GM18502 (cell line): ENCODE data around the gene SH3TC1.

ENCODE experiments used
- ATAC-seq: cut with Tn5 transposase; IDR thresholded peaks from one replicate; pipeline ENCODE4 v1.9.1; 2021; ENCODE audit warnings: mild to moderate bottlenecking; ENCODE audit not compliant: unreplicated experiment, poor library complexity

The SH3TC1 gene

GRCh38 chr4:8239226-8239625 is 40.1 kb downstream of the SH3TC1 start:
- ATAC-seq, result no peak

DNA sequence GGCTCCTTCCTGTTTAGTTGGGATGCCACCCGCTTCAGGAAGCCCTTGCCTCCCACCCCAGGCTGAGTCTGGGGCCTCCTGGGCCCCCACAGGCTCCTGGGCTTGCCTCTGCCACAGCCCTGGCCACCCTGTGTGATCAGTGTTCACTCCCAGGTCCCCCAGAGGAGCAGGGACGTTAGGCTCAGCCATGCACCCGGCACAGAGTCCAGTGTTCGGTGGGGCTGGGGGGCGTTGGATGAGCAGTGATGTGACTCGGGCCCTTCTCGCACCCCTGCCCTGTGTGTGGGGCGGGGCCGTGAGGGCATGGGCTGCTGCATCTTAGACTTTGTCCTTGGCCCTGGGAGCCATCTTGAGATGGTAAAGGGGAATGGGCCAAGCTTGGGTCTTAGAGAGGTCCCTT is 40.6 kb downstream of the SH3TC1 start:
- no peak for ATAC-seq

DNA sequence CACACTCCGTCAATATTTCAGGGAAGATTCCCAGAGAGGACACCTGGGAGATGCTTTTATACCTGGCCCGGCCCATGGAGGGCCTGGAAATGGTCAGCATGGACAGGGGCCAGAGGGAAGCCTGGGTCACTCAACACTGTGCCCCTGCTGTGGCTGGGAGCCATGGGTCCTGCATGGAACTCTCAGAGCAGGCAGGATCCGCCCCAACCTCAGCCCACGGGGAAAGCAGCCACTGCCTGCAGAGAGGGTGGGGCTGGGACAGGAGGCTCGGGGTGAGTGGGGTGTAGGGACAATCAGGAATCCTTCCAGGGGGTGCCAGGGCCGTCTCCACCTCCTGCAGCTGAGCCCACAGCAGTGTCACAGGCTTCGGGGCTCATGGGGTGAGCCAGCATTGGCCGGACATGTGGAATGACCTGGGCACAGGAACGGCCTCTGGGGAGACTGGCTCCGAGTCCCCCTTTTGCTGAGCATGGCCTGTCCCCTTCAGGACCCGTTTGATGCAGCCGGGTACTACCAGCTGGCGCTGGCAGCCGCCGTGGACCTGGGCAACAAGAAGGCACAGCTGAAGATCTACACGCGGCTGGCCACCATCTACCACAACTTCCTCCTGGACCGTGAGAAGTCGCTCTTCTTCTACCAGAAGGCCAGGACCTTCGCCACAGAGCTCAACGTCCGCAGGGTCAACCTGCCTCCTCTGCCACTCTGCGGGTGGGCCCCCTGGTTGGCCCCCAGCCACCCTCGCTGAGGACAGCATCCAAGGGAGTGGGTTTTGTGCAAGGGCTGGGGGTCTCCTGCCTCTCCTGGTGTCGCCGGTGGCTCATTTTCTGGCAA is 41.3 kb downstream of the SH3TC1 start:
- no peak for ATAC-seq

- no peak for ATAC-seq
Observed at GRCh38 chr4:8241211-8241779, 42.2 kb downstream of the SH3TC1 start.

GRCh38 chr4:8241895-8242696 is 43.0 kb downstream of the SH3TC1 start:
- peak; percentile 76 for ATAC-seq

DNA sequence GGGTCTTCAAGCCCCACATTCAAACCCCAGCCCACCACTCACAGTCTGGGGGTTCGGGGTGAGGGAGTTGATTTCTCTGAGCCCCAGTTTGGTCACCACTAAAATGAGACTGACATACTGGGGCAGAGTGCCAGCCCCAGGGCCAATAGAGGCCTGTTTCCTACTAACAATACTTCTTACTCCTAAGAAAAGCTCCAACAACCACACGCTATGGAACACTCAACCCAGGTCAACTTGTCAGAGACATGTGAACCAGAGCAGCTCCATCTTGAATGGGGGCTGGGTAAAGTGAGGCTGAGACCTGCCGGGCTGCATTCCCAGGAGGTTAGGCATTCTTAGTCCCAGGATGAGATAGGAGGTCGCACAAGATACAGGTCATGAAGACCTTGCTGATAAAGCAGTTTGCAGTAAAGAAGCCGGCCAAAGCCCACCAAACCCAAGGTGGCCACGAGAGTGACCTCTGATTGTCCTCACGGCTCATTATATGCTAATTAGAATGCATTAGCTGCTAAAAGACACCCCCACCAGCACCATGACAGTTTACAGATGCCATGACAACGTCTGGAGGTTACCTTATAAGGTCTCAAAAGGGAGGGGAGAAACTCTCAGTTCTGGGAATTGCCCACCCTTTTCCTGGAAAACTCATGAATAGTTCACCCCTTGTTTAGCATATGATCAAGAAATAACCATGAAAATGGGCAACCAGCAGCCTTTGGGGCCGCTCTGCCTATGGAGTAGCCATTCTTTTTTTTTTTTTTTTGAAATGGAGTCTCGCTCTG is 43.9 kb downstream of the SH3TC1 start:
- no peak for ATAC-seq

DNA sequence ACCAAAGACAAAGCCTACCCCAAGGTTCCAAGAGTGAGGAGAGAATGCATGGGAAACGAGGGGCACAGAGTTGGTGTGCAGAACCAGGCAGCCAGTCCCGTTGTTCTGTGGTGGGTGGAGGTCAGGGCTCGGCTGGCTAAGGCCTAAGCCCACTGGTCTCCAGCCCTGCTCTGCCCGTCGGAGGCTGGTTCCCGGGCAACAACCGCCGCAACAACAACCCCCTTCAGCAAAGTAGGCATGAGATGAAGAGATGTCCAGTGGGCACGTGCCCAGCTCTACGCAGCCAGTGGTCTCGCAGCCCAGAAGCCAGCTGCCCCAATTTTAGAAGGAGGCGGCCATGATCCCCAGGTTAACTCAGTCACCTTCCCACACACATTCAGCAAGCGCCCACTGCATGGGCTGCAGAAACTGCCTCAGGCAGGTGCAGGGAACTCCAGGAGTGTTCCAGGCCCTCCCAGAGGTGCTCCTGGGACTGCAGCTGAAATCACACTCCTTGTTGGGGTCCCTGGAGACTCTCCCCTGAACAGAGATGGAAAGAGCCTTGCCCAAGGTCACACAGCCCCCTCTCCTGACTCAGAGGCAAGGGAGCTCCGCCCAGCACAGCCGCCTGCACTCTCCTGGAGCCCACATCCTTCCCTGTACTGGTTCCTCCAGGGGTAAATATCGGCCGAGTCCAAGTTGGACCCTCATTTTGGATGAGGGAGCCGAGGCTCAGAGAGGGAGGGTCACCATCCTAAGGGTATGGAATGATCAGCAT is 45.1 kb downstream of the SH3TC1 start:
- ATAC-seq, result no peak

DNA sequence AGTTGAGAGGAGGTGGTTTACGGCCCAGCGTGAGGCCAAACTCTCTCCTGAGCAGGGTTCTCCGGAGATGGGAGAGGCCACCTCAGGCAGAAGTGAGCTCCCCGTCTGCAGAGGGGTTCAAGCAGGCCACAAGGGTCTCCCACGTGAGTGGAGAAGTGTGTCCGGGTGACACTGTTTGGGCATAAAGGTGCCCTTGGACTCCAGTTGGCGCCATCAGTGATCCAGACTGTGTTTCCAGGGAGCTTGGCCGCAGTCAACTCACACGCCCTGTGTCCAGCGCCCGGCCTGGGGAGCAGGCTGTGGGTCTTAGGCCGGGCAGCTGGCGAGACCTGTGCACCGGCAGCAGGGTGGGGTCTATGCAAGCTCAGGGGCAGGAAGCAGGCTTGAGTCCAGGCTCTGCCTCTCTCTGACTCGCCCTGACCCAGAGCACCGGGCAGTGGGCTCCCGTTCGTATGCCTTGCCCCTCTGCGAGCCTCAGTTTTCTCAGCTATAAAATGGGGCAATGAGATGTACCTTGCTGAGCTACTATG is 45.9 kb downstream of the SH3TC1 start:
- no peak for ATAC-seq

DNA sequence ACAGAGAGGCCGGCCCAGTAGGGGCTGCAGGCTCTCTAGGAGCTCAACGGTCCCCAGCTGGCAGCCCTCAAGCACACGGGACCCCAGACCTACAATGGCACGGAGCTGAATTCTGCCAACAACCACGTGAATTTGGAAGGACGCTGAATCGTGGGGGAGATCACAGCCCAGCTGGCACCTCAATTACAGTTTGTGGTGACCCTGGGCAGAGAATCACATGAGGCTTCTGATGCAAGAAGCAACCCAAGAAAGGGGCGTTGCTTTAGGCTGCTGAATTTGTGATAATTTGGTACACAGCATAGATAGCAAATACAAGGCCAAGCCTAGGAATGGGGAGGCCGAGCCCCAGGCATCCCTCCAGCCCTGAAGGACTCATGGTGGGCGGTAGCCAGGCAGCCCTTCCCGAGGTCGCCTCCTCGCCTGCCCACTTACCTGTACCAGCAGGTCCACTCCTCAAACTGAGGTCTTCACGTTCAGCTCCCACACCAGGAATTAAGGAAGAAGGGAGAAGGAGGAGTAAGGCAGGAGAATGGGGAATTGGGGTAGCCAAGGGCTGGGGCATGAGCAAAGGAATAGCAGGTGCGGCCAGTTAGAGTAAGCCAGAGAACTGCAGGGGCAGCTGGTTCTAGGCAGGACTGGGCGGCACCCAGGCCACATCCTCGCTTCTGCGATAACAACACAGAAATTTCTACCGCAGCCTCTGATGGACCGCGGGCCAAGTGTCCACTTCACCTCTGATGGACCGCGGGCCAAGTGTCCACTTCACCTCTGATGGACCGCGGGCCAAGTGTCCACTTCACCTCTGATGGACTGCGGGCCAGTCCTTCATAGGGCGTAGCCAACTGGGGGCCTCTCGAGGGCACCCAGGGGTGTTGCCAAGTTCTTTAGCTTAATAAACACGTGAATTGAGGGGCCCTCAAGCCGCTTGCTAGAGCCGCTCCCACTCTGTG is 47.1 kb downstream of the SH3TC1 start:
- no peak for ATAC-seq

- ATAC-seq, result no peak
Observed at GRCh38 chr4:8247047-8247930, 48.2 kb downstream of the SH3TC1 start.

DNA sequence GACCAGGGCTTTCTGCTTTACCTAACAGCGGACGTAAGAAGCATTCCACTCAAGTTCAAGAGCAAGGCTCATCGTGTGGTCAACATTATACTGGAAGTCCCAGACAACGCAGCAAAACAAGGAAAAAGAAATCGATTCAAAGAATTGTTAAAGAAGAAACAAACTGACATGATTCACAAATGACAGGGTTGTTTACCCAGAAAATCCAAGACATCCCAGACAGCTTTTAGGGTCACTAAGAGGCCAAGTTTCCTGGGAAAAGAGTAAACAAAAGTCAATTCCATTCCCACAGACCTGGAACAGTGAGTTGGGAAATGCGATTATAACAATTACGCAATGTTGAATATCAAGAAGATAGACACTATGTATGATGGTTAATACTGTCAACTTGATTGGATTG is 49.0 kb downstream of the SH3TC1 start:
- no peak for ATAC-seq

DNA sequence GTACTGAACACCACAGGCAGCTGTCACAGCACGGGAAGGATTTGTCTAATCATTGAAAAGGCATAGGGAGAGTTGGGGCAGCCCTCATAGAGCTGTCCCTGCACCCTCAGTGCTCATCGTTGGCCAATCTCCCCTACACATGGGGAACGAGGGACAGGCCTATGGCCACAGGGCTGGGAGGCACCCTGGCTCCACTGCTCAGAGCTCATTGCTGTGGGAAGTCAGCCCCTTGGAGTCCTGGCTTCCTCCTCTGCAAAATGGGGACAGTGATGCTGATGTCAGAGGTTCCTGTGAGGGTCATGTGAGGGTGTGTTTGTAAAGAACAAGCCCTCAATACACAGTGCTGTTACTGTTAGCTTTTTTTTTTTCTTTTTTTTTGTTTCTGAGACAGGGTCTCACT is 51.1 kb downstream of the SH3TC1 start:
- no peak for ATAC-seq

DNA sequence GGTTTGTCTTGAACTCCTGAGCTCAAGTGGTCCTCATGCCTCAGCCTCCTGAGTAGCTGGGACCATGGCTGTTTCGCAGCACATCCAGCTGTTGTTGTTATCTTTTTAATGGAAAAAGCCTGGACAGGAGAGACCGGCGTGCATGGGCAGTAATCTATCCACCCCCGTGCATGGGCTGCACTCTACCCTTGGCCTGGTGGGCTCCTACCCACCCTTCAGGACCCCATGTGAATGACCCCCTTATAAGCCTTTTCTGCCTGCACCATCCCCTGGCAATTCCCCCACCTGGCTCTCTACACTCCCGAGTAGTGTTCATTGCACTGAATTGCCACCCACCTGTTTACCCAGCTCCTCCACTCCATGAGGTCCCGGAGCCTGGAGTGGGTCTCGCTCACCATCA is 51.5 kb downstream of the SH3TC1 start:
- no peak for ATAC-seq

- no peak for ATAC-seq
Observed at GRCh38 chr4:8251110-8251883, 52.2 kb downstream of the SH3TC1 start.

DNA sequence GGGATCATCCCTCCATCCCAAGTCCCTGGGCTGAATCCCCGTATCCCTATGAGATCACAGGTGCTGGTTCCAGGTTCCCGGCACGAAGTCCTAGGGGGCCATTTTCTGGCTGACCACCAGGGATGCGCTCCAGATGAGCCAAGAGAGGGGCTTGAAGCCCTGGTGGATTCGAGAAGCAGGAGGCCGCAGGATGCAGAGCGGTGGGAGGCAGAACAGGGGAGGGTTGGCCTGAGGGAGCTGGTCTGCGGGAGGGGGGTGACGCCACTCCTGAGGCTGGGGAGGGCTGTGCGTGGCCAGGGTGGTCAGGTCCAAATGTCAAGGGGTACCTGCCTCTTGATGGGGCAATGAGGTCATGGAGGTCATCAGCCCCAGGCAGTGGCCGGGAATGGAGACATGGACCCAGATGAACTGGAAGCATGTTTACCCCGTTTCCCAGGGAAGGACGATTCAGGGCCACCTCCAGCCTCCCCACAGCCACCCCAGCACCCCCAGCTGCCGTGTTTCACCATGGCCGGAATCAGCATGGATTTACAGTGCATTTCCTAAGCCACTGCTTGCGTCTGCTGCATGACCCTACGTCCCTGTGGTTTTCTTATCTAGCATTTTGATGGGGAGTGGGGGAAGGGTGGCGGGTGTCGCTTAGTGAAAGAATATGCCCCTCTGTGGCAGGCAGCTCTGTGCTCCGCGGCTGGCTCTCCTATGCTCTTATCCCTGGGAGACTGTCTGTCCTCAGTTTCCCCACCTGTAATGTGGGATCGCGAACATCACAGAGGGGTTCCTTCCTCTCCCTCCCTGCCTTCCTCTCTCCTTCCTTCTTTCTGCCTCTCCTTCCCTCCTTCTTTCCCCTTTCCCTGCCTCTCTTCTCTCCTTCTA is 53.4 kb downstream of the SH3TC1 start:
- no peak for ATAC-seq

GRCh38 chr4:8254076-8254475 is 55.0 kb downstream of the SH3TC1 start:
- ATAC-seq, result no peak
